NOMO-1 (cell line): Measurements from ENCODE around the gene SH3GL2.
A peak's percentile ranks its signal among the peaks of the same experiment; 100 is the strongest.

ENCODE experiments used
- DNase-seq, 2 experiments: peaks; one replicate each; lab custom pipeline; 2025; ENCODE audit not compliant: unreplicated experiment in 2 of 2; lab: John Stamatoyannopoulos, UW

The SH3GL2 gene

GRCh38 chr9:17653947-17654465 lies 75.1 kb downstream of the SH3GL2 start:
- DNase-seq = no peak

DNA sequence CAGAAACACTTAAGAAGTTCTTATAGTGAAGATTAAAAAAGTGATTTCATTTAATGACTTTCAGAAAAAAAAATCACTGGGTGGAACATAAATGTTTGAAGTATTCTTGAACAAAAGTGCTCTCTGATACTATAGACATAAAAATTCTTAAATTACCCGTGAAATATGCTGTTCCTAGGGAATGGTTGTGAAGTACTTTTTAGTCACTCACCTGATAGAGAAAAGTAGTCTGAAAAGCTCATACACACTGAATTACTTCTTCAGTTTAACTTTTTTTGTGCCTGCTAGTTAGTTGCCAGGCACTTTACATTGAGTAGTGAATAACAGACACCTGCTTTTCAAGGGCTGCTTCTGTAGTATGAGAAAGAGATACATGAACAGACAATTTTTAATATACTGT lies 78.0 kb downstream of the SH3GL2 start:
- DNase-seq = no peak

DNA sequence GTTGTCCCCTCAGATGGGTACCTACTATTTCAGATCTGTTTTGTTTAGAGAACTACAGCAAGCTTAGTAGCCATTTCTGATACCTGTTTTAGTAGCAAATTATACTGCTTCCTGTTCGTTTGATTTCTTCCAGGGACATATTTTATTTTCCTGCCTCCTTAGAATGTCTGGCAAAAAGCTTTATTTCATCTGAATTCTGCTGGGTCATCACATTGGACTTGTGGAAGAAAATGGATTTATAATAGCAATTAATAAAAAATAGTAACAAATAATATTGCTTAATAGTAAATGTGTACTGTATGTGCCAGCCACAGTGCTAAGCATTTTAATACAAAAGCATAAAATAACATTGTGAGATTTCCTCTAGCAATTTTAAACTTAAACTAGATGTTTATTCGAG lies 79.4 kb downstream of the SH3GL2 start:
- DNase-seq = no peak

GRCh38 chr9:17660158-17660557 lies 81.3 kb downstream of the SH3GL2 start:
- no peak for DNase-seq

DNA sequence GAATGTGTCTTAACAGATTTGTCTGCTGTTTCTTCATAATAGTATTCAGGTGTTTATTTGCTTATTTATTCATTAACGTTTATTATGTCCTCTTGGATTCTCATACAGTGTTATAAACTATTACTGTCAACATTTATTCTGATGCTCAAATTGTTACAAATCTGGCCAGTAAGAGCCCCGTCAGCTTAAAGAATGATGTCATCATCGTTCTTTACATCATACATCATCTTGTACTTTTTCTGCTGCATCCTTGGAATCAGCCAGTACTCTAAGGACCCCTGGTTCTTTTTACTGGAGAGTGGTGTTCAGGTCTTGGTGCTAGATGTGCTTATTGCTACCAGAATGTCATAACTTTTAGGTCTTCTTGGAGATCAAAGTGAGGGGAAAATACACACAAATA lies 86.6 kb downstream of the SH3GL2 start:
- no peak for DNase-seq

DNA sequence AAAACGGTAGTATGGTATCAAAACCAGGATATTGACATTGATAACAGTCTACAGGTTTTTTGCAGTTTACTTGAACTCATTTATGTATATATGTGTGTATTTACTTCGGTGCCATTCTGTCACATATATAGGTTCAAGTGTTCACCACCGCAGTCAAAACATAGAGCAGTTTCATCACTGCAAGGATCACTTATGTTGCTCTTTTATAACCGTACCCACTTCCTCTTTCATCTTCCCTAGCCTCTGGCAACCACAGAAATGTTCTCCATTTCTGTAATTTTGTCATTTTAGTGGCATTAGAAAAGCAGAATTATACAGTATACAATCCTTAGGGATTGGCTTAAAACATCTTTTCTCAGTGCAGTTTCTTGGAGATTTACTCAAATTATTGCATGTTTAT lies 90.3 kb downstream of the SH3GL2 start:
- peak in 1 of 2 experiments; percentile 12 for DNase-seq

DNA sequence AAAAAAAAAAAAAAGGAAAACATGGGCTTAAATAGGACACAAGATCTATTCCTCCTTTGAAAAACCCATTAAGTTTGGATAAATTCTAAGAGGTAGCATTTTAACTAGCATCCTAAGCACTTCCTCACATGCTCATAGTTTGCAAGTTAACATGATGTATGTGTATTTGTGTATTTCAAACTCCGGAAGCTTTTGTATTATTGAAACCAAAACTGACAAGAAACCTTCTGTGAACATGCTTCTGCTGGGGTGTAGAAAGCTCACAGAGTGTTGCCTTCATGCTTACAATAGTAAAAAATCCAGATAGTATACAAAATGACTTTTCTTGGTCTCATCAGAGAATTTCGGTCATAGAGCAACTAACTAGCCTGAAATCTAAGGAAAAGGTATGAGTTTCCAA lies 103.8 kb downstream of the SH3GL2 start:
- DNase-seq = no peak

DNA sequence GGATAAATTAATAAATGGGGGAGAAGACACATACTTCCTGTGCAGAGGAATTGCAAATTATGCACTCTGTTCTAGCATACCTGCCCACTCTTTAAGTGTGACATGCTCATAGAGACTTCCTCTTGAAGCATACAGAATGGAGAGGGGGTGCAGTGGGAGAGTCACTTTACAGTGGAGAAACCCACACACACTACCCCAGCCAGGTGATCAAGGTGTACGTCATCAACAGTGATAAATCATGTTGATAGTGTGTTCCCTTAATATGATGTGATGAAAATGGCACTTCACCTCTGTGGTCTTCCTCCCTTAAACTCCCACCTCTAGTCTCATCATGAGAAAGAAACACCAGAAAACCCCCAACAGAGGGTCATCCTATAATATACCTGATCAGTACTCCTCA lies 110.0 kb downstream of the SH3GL2 start:
- no peak for DNase-seq

GRCh38 chr9:17694336-17694735 lies 115.5 kb downstream of the SH3GL2 start:
- DNase-seq = no peak

- DNase-seq = no peak
Observed at GRCh38 chr9:17695482-17695881, 116.6 kb downstream of the SH3GL2 start.

DNA sequence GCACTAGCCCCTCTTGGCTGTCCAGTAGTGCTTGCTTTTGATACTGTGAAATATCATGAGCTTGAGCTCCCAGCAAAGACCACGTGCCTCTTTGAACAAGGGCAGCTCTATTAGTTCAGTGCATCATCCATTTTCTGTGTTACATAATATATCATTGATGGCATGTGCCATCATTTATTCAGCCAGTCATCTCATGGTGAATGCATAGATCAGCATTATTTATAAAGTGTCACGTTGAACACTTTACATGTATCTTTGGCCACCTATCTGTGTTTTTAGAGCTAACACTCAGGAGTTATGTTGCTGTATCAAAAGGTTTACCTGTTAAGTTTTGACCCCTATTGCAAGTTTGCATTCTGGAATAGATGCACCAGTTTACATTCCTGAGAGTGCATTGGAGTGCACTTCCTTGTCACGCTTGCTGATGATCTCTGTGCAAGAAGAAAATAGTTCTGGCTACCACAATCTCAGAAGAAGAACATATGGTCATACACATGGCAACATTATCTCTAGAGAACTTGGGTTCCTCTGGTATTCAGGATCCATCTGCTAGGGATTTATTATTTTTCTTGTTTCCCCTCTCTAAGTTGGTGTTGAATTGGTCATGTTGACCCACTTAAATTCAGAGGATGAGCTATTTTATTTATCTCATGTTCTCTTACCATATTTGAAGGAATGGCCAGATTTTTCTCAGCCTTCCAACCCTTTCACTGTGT lies 120.9 kb downstream of the SH3GL2 start:
- DNase-seq = no peak

GRCh38 chr9:17706347-17706746 lies 127.5 kb downstream of the SH3GL2 start:
- no peak for DNase-seq

DNA sequence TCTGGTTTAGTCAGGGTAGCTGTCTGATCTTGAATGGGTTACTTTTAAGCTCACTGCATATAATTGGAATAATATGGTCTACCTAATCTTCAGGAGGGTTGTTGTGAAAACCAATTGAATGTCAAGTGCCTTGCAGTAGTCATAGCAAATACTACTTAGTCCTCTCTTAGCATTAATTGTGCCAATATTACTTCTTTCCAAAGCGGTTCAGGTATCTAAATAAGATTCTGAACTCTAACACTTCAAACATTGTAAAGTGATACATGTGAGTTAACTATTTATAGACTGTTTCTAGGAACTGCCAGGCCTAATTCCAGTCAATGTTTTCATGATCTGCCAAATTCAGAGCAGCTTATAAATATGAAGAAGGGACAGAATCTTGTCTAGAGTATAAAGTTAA lies 140.2 kb downstream of the SH3GL2 start:
- no peak for DNase-seq

DNA sequence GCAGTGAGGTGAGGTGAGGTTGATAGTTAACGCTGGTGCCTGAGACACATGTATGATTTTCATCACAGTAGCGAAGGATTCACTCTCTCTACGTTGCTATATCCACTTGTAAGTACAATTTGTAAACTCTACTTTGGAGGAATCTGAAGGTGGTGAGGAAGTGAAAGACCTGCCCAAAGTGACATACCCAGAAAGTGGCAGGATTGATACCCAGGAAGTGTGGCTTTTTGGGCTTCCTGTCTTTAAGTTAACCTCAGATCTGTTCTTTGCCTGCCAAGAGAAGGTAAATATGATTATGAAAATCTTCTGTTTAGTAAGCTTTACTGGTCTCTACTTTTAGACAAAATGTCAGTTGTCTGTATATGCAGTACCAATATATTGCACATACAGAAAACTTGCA lies 143.1 kb downstream of the SH3GL2 start:
- no peak for DNase-seq

DNA sequence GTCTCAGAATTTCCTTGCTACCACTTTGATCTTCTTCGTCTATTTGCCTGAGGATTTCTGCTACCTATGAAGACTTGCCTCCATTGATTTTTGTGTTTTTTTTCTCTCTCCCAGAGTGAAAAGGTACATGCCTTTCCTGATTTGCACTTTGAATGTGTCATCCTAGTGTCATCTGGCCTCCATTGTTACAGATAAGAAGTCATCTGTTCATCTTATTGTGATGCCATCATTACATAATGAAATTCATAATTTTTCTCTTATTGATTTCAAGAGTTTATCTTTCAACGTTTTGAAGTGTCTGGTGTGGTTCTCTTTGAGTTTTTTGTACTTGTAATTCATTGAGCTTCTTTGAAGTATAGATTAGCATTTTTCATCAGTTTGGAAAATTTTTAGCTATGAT lies 144.8 kb downstream of the SH3GL2 start:
- DNase-seq = no peak

DNA sequence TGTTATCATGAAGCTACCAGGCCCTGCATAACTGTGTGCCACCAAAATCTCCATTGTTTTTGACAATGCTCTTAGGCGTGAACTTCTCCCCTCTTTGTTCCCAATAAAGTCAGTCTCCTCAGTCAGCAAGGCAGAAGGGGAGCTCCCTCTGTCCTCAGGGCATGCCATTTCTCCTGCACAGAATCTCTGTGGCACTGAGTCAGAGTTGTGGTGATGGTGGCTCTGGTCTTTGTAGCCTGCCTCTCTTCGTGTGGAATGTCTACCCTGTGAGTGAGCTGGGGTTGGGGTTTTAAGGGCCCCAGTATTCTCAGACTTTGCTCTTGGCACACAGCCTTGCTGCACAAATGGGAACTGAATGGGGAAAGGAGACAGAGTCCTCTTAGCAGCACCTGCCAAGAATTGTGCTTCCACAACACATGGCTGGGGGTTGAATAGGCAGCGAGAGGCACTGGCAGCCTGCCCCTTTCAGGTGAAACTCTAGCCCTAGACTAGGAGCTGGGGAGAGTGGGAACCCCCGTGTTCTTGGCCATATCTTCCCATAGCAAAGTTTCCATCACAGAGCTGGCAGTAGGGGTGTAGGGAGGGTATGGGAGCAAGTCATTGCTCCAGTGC lies 146.6 kb downstream of the SH3GL2 start:
- no peak for DNase-seq

DNA sequence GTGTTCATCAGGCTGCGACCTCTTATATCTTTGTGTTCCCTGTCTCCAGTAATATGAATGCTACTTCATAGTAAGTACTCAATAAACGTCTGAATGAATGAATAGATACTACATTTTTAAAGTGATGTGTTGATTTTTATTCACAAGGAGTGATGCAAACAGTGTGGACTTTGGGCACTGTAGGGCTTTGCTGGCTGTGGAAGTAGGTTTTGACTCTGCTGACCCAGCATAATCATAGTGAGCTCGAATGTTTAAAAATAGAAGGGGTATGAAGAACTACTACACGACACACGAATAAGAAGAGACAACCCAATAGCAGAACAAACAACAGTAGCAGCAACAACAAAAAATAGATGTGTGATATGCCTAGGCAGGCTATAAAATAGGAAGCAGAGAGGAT lies 147.4 kb downstream of the SH3GL2 start:
- DNase-seq = no peak

DNA sequence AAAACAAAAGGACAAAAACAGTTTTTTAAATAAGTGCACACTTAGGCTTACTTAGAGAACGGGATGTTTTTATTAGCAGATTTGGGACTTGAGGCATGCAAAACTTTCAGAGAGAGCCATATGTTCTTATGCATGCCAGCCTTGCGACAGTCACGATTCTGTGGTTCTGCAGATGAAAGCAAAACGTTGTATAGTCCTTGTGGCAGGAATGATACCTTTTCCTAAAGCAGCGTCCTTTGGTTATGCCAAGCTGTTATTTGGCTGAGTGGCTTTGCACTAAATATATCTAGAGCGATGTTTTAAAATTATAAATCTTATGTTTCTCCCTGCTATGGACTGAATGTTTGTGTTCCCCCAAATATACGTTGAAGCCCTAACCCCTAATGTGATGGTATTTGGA lies 152.0 kb downstream of the SH3GL2 start:
- DNase-seq = no peak

- DNase-seq = no peak
Observed at GRCh38 chr9:17731308-17731707, 152.4 kb downstream of the SH3GL2 start.

- DNase-seq = no peak
Observed at GRCh38 chr9:17734674-17735073, 155.8 kb downstream of the SH3GL2 start.

DNA sequence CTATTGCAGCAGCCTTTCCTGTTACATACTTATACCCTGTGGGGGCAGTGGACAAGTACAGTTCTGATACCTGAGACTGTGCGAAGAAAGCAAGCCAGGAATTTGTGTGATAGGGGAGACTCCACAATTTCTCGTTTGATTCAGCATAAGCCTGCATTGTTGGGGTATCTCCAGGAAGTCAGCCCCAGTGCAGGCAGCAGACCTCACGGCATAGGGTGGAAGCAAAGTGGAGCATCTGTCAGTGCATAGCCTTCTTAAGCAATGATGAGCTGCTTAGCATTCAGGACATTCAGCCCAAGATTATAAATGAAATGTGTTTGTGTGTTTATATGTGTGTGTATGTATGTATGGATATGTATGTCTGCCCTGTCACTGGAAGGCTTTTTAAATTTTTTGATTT lies 157.0 kb downstream of the SH3GL2 start:
- DNase-seq = no peak

DNA sequence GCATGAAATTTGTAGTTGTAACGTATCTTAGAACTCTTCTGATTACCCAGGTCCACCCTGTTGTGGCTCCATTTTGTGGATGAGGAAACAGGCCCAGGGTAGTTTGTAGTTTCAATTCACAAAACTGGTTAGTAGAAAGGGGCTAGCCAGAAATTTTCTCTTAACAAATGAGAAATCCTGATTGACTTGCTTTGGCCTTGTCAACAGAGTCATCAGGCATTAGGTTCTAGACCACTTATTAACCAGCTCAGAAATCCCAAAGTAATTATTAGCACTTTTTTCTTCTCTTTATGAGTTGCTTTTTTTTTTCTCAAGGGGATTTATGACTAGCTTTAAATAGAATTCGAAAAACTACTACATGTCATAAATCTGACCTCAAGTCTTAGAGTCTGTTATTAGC lies 160.2 kb downstream of the SH3GL2 start:
- no peak for DNase-seq

GRCh38 chr9:17739736-17740135 lies 160.9 kb downstream of the SH3GL2 start:
- no peak for DNase-seq
